22Rv1 (cell line): ENCODE measurements around the gene FOXJ3.

Experiments
- H3K27ac ChIP-seq: fragments of 450-650 bp; 2 replicates; pipeline ENCODE4 v1.5.1; 2017
- CTCF ChIP-seq: fragments of 450-650 bp; IDR thresholded peaks from 2 replicates; pipeline ENCODE4 v1.5.1; 2017; ENCODE audit warnings: mild to moderate bottlenecking
- ZFX ChIP-seq: fragments of 450-650 bp; IDR thresholded peaks from 2 replicates; pipeline ENCODE4 v1.6.1; 2017; ENCODE audit warnings: antibody characterized with exemption, borderline replicate concordance

The FOXJ3 gene

GRCh38 chr1:42318601-42319000 lies 16.4 kb downstream of the FOXJ3 start:
- TF ChIP-seq CTCF (no peak), ZFX (no peak)
- H3K27ac ChIP-seq: no peak overlapping the region

- no peak overlapping the region for H3K27ac ChIP-seq
Measured at GRCh38 chr1:42317308-42317707, 17.7 kb downstream of the FOXJ3 start.

GRCh38 chr1:42316292-42316691 lies 18.7 kb downstream of the FOXJ3 start:
- TF ChIP-seq CTCF (no peak), ZFX (no peak)
- no peak overlapping the region for H3K27ac ChIP-seq

More at GRCh38 chr1:42317308-42317707, 17.7 kb downstream of the FOXJ3 start:
- TF ChIP-seq CTCF: no peak
- TF ChIP-seq ZFX: no peak

- no peak overlapping the region for H3K27ac ChIP-seq
- TF ChIP-seq CTCF: no peak
- TF ChIP-seq ZFX: no peak
Measured at GRCh38 chr1:42315500-42315899, 19.5 kb downstream of the FOXJ3 start.

GRCh38 chr1:42313970-42314369 lies 21.1 kb downstream of the FOXJ3 start:
- H3K27ac ChIP-seq: no peak overlapping the region
- no peak for TF ChIP-seq ZFX
- no peak for TF ChIP-seq CTCF

- TF ChIP-seq CTCF (no peak), ZFX (no peak)
- H3K27ac ChIP-seq: no peak overlapping the region
Measured at GRCh38 chr1:42312576-42313212, 22.3 kb downstream of the FOXJ3 start.

GRCh38 chr1:42311897-42312296 lies 23.1 kb downstream of the FOXJ3 start:
- TF ChIP-seq ZFX (no peak), CTCF (no peak)
- no peak overlapping the region for H3K27ac ChIP-seq
